Osteocyte (in vitro differentiated cells): ENCODE measurements around the gene RRM1. TPM values are rescaled to one million over a fixed set of nuclear protein-coding genes. Genes with fewer than 3 reads are reported as not detected.

ENCODE experiments used
- DNase-seq: peaks from one replicate; pipeline ENCODE4 v3.0.0; 2021; ENCODE audit warnings: mixed read lengths; ENCODE audit not compliant: unreplicated experiment; ENCODE audit errors: extremely low spot score
- H3K27ac Mint-ChIP-seq: one replicate; pipeline ENCODE4 v1.8.0; 2021; ENCODE audit warnings: mild to moderate bottlenecking, mixed read lengths; ENCODE audit not compliant: unreplicated experiment
- H3K27me3 Mint-ChIP-seq: one replicate; pipeline ENCODE4 v1.8.0; 2021; ENCODE audit warnings: mixed read lengths; ENCODE audit not compliant: unreplicated experiment
- H3K36me3 Mint-ChIP-seq: one replicate; pipeline ENCODE4 v1.8.0; 2021; ENCODE audit warnings: mixed read lengths; ENCODE audit not compliant: unreplicated experiment
- H3K4me1 Mint-ChIP-seq: one replicate; pipeline ENCODE4 v1.8.0; 2021; ENCODE audit warnings: mixed read lengths; ENCODE audit not compliant: unreplicated experiment
- H3K4me3 Mint-ChIP-seq: one replicate; pipeline ENCODE4 v1.8.0; 2021; ENCODE audit warnings: mild to moderate bottlenecking, moderate library complexity, mixed read lengths; ENCODE audit not compliant: unreplicated experiment
- H3K9me3 Mint-ChIP-seq: one replicate; pipeline ENCODE4 v1.8.0; 2021; ENCODE audit warnings: mixed read lengths; ENCODE audit not compliant: unreplicated experiment
- total RNA-seq: library from RNA; stranded (reverse); gene quantifications from 2 replicates; pipeline ENCODE4 v1.2.1, GENCODE V29; 2021
- TF ChIP-seq, protein P1 (sequence below): fragments of 200-600 bp; sonication (generic); IDR thresholded peaks from 2 replicates; pipeline ENCODE4 v1.5.0; 2021; ENCODE audit warnings: antibody characterized with exemption, mild to moderate bottlenecking, moderate library complexity

Gene RRM1
- total RNA-seq, 1 donor from 2014 or later, result 34.4 TPM

DNA sequence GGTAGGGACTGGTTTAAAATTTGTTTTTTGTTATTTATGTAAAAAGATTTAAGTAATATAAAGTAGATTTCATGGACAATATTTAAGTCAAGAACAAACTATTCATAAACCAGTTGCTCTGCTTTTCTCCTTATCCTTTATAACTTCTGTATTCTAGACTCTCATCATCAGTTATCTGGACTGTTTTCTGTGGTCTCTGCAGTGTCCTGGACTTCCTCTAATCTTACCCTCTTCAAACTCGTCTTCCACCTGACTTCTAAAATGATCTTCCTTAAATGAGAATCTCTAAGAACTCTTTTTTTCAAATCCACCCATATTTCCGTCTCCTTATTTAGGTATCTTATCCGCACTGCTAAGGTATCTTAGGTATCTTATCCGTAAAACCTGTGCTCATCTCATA lies 8.1 kb downstream of the RRM1 start:
- Mint-ChIP-seq H3K9me3 (no peaks in the 10 kb centered on the region), H3K4me1 (peaks cover 3% of the 10 kb centered on the region), H3K4me3 (no peak overlapping the region), H3K27ac (no peak overlapping the region), H3K27me3 (no peaks in the 10 kb centered on the region), H3K36me3 (peaks cover 11% of the 10 kb centered on the region)
- TF ChIP-seq, protein P1, sequence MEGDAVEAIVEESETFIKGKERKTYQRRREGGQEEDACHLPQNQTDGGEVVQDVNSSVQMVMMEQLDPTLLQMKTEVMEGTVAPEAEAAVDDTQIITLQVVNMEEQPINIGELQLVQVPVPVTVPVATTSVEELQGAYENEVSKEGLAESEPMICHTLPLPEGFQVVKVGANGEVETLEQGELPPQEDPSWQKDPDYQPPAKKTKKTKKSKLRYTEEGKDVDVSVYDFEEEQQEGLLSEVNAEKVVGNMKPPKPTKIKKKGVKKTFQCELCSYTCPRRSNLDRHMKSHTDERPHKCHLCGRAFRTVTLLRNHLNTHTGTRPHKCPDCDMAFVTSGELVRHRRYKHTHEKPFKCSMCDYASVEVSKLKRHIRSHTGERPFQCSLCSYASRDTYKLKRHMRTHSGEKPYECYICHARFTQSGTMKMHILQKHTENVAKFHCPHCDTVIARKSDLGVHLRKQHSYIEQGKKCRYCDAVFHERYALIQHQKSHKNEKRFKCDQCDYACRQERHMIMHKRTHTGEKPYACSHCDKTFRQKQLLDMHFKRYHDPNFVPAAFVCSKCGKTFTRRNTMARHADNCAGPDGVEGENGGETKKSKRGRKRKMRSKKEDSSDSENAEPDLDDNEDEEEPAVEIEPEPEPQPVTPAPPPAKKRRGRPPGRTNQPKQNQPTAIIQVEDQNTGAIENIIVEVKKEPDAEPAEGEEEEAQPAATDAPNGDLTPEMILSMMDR, result no peak
- DNase-seq, result no peak

DNA sequence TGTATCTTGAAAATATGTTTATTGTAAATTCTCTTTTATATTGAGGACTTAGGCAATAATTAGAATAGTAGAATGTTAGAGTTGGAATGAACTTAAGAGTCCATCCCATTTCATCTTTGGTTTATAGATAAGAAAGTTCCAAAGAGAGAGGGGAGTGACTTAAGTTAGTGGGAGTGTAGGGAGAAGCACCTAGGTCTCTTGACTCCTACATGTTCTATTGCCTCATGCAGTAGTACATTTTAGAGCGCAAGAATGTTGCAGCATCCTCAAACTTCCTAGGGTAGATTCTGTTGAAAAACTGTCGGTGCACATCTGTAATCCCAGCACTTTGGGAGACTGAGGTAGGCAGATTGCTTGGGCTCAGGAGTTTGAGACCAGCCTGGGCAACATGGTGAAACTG lies 8.7 kb downstream of the RRM1 start:
- H3K36me3 Mint-ChIP-seq, result peaks cover 12% of the 10 kb centered on the region
- peaks cover 2% of the 10 kb centered on the region for H3K4me1 Mint-ChIP-seq
- TF ChIP-seq, protein P1, result no peak
- H3K4me3 Mint-ChIP-seq, result no peak overlapping the region
- no peaks in the 10 kb centered on the region for H3K27me3 Mint-ChIP-seq
- H3K27ac Mint-ChIP-seq, result no peak overlapping the region
- DNase-seq, result no peak
- H3K9me3 Mint-ChIP-seq, result no peaks in the 10 kb centered on the region

DNA sequence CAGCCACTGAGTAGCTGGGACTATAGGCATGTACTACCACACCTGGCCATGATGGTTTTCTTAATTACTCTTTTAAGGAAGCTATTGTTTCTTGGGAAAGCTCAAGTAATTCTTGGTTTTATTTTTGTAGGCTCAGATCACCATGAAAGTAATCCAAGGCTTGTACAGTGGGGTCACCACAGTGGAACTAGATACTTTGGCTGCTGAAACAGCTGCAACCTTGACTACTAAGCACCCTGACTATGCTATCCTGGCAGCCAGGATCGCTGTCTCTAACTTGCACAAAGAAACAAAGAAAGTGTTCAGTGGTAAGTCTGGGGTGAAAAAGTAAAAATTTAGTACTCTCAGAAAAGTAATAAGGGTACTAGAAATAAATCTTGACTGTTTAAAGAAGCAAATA lies 11.3 kb downstream of the RRM1 start:
- no peaks in the 10 kb centered on the region for H3K27me3 Mint-ChIP-seq
- no peak for DNase-seq
- no peaks in the 10 kb centered on the region for H3K4me1 Mint-ChIP-seq
- H3K27ac Mint-ChIP-seq, result no peak overlapping the region
- H3K36me3 Mint-ChIP-seq, result peaks cover 15% of the 10 kb centered on the region
- H3K9me3 Mint-ChIP-seq, result no peaks in the 10 kb centered on the region
- TF ChIP-seq, protein P1, result no peak
- H3K4me3 Mint-ChIP-seq, result no peak overlapping the region

DNA sequence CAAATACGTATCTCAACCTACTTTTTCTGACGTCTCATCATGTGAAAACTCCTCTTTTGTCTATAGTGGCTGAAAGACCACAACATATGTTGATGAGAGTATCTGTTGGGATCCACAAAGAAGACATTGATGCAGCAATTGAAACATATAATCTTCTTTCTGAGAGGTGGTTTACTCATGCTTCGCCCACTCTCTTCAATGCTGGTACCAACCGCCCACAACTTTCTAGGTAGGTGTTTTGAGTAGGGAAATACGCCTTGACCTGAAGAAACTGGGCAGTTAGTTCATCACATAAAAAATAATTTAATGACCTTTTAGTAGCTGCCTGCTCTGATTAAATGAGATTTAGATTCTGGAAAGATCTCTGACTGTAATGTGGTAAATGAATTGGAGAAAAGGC lies 17.2 kb downstream of the RRM1 start:
- H3K4me1 Mint-ChIP-seq, result peaks cover 3% of the 10 kb centered on the region
- H3K27me3 Mint-ChIP-seq, result no peaks in the 10 kb centered on the region
- H3K27ac Mint-ChIP-seq, result no peak overlapping the region
- TF ChIP-seq, protein P1, result no peak
- H3K36me3 Mint-ChIP-seq, result peaks cover 36% of the 10 kb centered on the region
- H3K4me3 Mint-ChIP-seq, result no peak overlapping the region
- no peak for DNase-seq
- H3K9me3 Mint-ChIP-seq, result no peaks in the 10 kb centered on the region

DNA sequence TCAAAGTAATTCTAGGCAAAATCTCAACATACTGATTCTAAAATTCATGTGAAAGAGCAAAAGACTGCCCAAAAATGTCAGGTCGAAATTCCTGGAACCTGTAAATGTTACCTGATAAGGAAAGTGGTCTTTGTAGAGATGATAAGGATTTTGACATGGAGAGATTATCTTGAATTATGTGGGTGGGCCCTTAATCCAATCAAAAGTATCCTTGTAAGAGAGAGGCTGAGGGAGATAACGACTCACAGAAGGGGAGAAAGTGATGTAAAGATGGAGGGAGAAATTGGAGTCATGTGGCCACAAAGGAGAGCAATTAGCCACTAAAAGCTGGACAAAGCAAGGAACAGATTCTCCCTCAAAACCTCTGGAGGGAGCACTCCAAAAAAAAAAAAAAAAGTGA lies 20.5 kb downstream of the RRM1 start:
- Mint-ChIP-seq H3K27me3 (no peaks in the 10 kb centered on the region), H3K36me3 (peaks cover 30% of the 10 kb centered on the region), H3K4me1 (peaks cover 15% of the 10 kb centered on the region), H3K9me3 (no peaks in the 10 kb centered on the region), H3K4me3 (no peak overlapping the region), H3K27ac (no peak overlapping the region)
- DNase-seq, result no peak
- TF ChIP-seq, protein P1, result no peak
